ENCODE measurements around the gene RABL2B.

The RABL2B gene

GRCh38 chr22:50730013-50730891 lies 53.2 kb downstream of the RABL2B start:
- H3K9me3 Mint-ChIP-seq: no peaks in the 10 kb centered on the region

GRCh38 chr22:50729391-50730012 lies 53.9 kb downstream of the RABL2B start:
- Mint-ChIP-seq H3K4me3 (no peak overlapping the region), H3K36me3 (ENCODE audit: low read depth) (peaks cover 3% of the 10 kb centered on the region), H3K9me3 (no peaks in the 10 kb centered on the region), H3K4me1 (peaks cover 8% of the 10 kb centered on the region), H3K27me3 (ENCODE audit: low read depth) (peaks cover 3% of the 10 kb centered on the region), H3K27ac (no peak overlapping the region)
- no peak for TF ChIP-seq CTCF (IDR thresholded peaks at IDR 0.05; ENCODE audit: unreplicated experiment in 3 of 3)

More at GRCh38 chr22:50730013-50730891, 53.2 kb downstream of the RABL2B start:
- Mint-ChIP-seq H3K4me1 (peaks cover 8% of the 10 kb centered on the region), H3K27ac (no peak overlapping the region), H3K36me3 (ENCODE audit: low read depth) (peaks cover 2% of the 10 kb centered on the region), H3K4me3 (no peak overlapping the region), H3K27me3 (ENCODE audit: low read depth) (peaks cover 3% of the 10 kb centered on the region)
- TF ChIP-seq CTCF (IDR thresholded peaks at IDR 0.05; ENCODE audit: unreplicated experiment in 3 of 3): no peak

GRCh38 chr22:50728523-50728931 lies 54.9 kb downstream of the RABL2B start:
- Mint-ChIP-seq H3K4me1 (peaks cover 4% of the 10 kb centered on the region), H3K9me3 (no peaks in the 10 kb centered on the region), H3K36me3 (ENCODE audit: low read depth) (peaks cover 11% of the 10 kb centered on the region), H3K27me3 (ENCODE audit: low read depth) (peaks cover 8% of the 10 kb centered on the region), H3K4me3 (no peak overlapping the region), H3K27ac (no peak overlapping the region)
- TF ChIP-seq CTCF (IDR thresholded peaks at IDR 0.05; ENCODE audit: unreplicated experiment in 3 of 3): no peak

GRCh38 chr22:50727678-50728522 lies 55.5 kb downstream of the RABL2B start:
- TF ChIP-seq CTCF (IDR thresholded peaks at IDR 0.05; ENCODE audit: unreplicated experiment in 3 of 3): no peak
- Mint-ChIP-seq H3K9me3 (no peaks in the 10 kb centered on the region), H3K27me3 (ENCODE audit: low read depth) (peaks cover 14% of the 10 kb centered on the region), H3K4me3 (no peak overlapping the region), H3K27ac (no peak overlapping the region), H3K4me1 (no peaks in the 10 kb centered on the region), H3K36me3 (ENCODE audit: low read depth) (peaks cover 14% of the 10 kb centered on the region)

GRCh38 chr22:50726643-50727340 lies 56.6 kb downstream of the RABL2B start:
- Mint-ChIP-seq H3K4me1 (no peaks in the 10 kb centered on the region), H3K27ac (no peak overlapping the region), H3K36me3 (ENCODE audit: low read depth) (peaks cover 22% of the 10 kb centered on the region), H3K4me3 (no peak overlapping the region), H3K27me3 (ENCODE audit: low read depth) (peaks cover 22% of the 10 kb centered on the region), H3K9me3 (no peaks in the 10 kb centered on the region)
- no peak for TF ChIP-seq CTCF (IDR thresholded peaks at IDR 0.05; ENCODE audit: unreplicated experiment in 3 of 3)

All from nephron (organoid).